HT-29 (cell line): ENCODE data around the gene PSMB10. TPM values are rescaled to one million over a fixed set of nuclear protein-coding genes. Genes with fewer than 3 reads are reported as not detected.
"Not testable (repeated sequence)": the region's sequence is repeated elsewhere in the genome, so short reads cannot be mapped to it uniquely, and the experiment has no call there.

Experiments
- DNase-seq: peaks from one replicate; pipeline ENCODE4 v3.0.0-alpha.2; 2015; ENCODE audit warnings: low spot score
- total RNA-seq: library from RNA; depleted of rRNA; stranded (reverse); fragments of >200 nt; shearing (Covaris generic); gene quantifications from 2 replicates; pipeline ENCODE4 v1.2.3, GENCODE V29; 2014

Gene PSMB10
- total RNA-seq, 1 experiment from 2014 or later, result 191 TPM

GRCh38 chr16:67942510-67943255 is 6.0 kb upstream of the PSMB10 start:
- no peak for DNase-seq

GRCh38 chr16:67942200-67942509 is 5.5 kb upstream of the PSMB10 start:
- DNase-seq, result peak; percentile 60

GRCh38 chr16:67941469-67942199 is 5.0 kb upstream of the PSMB10 start:
- no peak for DNase-seq

- no peak for DNase-seq
Measured at GRCh38 chr16:67940446-67941089, 3.9 kb upstream of the PSMB10 start.

- DNase-seq, result no peak
Measured at GRCh38 chr16:67939507-67940445, 3.1 kb upstream of the PSMB10 start.

GRCh38 chr16:67937713-67938112 is 1.1 kb upstream of the PSMB10 start:
- not testable (repeated sequence) for DNase-seq

GRCh38 chr16:67936880-67937605 is 393 bp upstream of the PSMB10 start:
- peak; percentile 72 for DNase-seq

- DNase-seq, result peak; percentile 98
Measured at GRCh38 chr16:67935402-67936123, 1.1 kb downstream of the PSMB10 start.

GRCh38 chr16:67935101-67935401 is 1.6 kb downstream of the PSMB10 start:
- DNase-seq, result no peak

- no peak for DNase-seq
Measured at GRCh38 chr16:67934306-67935100, 2.1 kb downstream of the PSMB10 start.

- no peak for DNase-seq
Measured at GRCh38 chr16:67933805-67934204, 2.8 kb downstream of the PSMB10 start.

GRCh38 chr16:67932462-67932840 is 4.2 kb downstream of the PSMB10 start:
- DNase-seq, result no peak

- no peak for DNase-seq
Measured at GRCh38 chr16:67931712-67932461, 4.8 kb downstream of the PSMB10 start, which contains the start of gene CTRL. TSS of gene CTRL (minus strand) at chr16:67931862. CDS start at chr16:67931852, 10 bp downstream.

GRCh38 chr16:67930678-67931211 is 5.9 kb downstream of the PSMB10 start:
- DNase-seq, result no peak

- no peak for DNase-seq
Measured at GRCh38 chr16:67930191-67930590, 6.5 kb downstream of the PSMB10 start.

GRCh38 chr16:67928561-67929364 is 7.9 kb downstream of the PSMB10 start:
- peak; percentile 70 for DNase-seq

GRCh38 chr16:67928147-67928546 is 8.5 kb downstream of the PSMB10 start:
- DNase-seq, result no peak
